DMS 273 treated with DMSO at 0.1 percent for 48 hours (cell line): Measurements from ENCODE around the gene OPCML.

Experiments
- DNase-seq: peaks from one replicate; lab custom pipeline; 2025; lab: John Stamatoyannopoulos, UW

OPCML gene

DNA sequence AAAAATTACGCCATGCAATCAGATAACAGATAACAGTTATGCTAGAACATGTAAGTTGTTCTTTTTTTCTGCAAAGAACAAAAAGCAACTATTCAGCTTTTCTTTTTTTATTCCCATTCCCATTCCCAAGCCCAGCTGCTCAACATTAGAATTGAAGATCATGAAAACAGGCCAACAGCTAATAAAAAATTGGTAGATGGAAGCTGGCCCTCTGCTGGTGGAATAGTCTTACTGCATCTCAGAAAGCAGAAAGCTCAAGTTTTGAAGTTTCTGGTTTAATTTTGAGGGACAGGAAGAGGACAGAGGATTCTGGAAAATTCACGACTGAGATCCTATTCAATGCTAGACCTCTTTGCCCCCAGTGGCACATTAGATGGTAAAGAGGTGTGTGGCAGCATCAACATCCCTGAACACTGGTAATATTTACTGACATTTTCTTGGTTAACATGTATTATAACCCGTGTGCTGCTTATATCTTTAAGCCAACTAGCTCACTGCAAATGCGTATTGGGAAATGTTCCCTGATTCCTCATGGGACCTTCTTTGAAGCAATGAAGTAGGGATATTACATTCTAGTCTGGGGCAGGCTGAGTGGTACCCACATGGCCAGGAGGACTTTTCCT lies 591.2 kb downstream of the OPCML start:
- DNase-seq: no peak

DNA sequence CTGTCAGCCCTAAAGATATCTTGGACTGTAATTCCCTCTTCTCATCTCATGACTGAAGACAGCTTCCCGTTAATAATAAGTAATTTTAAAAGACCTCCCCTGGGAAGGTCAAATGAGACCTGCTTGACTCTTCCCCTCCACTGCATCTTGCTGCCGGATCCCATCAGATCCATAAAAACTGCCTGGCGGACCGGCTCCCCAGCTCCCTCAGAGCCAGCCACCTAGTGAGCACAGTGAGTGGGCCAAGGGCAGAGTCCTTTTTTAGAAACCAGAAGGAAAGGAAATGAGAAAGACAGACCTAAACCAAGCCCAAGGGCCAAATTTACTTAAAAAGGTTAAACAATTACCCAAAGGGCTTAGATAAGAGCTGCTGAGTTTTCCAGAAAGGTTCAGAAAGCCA lies 595.3 kb downstream of the OPCML start:
- no peak for DNase-seq

DNA sequence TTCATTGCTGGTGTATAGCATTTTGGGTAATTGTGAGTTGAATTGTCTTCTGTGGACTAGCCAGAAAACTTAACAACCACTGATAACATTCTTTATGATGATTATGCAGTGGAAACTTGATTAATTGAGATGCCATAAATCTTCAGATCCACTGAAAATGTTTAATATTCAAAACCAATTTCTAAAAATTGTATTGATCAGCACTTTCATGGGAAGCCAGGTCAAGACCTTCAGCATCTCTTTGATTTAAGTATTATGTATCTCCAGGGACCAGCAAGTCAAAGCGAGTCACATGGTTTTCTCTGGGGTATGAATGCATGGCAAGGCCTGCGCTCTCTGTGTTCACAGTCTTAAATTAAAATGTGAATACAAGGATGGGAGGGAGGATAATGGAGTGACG lies 596.9 kb downstream of the OPCML start:
- DNase-seq: no peak

DNA sequence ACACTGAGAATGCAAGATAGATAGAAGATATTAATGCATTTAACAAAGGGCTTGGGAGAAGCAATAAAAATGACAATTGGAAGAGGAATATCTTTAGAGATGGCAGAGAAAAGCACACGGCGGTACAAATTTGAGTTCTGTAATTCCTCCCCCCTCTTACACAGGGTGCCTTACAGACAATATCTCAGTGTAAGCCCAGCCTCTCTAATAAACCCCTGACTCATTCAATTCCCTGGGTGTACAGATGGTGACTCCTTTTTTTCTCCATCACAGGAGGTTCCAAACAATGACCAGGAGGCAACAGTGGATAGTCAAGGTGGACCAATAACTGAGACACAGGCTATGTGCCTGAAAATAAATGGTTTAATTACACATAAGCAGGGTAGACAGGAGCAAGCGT lies 598.6 kb downstream of the OPCML start:
- no peak for DNase-seq

DNA sequence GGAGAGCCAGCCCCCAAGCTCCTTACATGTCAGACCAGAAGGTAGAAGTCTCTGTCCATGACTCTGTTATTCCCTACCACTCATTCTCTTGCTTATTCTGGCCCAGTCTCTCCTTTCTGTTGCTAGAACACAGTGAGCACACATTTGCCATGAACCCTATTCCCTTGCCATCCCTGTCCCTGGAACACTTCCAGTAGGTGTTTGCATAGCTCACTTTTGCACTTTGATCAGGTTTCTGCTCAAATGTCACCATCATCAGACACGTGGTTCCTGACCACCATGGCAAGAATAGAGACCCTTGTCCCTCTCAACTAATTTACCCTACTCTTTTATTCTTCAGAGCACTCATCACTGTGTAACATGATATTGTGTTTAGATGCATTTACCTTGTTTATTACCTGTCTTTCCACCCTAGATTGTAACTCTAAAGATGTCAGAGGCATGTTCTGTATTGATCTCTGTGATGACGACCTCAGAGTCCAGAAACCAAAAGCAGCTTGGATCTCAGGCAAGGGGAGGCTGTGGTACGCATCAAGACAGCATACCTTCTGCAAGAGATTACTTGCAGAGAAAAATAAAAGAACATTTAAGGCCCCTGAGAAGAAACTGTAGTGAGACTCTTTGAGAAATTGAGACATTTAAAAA lies 606.4 kb downstream of the OPCML start:
- DNase-seq: no peak

DNA sequence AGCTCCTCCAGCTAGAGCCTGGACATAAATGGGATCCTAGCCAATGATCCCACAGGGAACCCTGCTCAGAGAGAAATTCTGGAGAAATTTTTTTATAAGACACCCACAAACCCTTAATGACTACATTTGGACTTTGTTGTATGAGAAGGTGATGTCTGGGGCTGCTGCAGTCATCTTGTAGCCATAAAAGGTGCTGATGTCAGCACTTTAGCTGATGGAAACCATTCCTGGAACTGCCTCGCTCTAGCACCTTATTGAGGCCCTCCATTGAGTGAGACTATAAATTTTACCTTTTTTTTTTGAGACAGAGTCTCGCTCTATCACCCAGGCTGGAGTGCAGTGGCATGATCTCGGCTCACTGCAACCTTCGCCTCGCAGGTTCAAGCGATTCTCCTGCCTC lies 610.7 kb downstream of the OPCML start:
- no peak for DNase-seq

DNA sequence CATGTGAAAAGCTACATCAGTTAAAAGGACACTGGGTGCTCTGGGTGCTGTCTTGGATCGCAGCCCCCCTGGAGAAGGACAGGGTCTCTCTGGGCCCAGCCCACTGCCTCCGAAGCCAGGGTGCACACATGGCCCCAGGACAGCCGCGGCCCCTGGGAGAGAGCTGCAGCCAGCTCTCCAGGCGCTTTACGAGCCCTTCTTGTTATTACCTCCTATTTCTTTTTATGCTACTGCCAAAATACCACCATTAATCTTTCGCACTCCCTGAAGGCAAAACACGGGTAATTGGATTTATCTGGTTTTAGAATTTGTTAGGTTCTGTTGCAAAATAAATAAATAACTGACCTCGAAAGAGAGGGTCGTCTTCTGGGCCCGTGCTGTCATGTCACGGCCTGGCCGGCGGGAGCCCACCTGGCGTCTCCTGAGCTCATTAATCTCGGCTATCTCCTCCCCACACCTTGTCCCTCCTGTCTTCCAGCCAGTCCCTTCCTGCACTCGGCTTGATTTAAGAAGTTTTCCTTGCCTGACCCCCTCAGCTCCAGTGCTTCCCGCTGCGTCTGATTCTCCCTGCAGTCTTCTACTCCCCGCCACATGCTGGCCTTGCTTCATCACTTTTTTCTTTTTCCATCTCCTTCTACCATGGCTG lies 611.7 kb downstream of the OPCML start:
- DNase-seq: no peak

DNA sequence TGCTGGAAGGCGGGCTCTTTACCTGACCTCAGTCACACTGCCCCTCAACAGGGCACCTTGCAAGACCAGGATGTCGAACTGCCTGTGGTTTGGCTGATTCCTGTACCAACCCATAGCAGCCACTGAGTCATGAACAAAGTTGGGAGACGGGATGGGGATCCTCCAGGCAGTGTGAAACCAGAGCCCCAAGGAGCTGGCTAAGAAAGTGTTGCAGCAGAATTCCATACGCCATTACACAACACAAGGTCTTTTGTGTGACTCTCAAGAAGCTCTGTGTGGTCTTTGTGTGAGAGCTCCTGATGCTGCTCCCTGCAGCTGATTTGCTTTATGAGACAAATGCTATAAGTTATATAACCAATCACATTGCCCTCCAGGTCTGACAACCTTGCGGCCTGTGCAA lies 617.7 kb downstream of the OPCML start:
- DNase-seq: no peak

DNA sequence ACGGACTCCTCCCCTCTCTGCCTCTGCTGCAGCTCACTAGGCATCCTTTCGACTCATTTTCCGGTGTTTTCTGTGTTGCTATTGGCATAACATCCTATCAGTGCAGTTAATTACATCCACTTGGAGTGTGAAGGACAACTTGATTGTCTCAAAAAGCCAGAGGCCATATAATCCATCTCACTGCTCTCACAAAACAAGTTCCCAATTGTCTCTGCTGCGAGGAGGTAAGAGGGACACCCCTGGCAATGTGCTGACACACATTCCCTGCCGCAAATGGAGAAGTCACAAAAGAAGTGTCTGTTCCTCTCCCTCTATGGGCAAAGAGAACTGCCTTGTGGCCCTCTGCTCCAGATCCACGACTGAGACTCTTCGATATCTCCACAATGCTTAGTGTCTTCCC lies 618.4 kb downstream of the OPCML start:
- no peak for DNase-seq

DNA sequence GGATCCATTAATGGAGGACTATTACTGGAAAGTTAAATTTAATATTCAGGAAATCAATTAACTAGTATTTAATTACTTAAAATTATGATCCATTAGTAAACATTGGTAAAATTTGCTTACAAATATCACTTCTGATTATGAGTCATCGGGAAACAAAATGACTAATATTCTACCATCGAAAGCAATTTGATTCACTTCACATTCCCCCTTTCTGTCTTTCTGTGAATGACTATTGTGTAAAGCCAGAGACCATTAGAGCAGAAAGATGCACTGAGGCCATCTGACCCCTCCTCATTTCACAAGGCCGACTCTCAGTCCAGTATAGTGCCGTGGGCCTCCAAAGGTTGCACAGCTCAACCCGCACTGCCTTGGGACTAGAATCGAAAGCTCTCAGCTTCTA lies 619.0 kb downstream of the OPCML start:
- no peak for DNase-seq

DNA sequence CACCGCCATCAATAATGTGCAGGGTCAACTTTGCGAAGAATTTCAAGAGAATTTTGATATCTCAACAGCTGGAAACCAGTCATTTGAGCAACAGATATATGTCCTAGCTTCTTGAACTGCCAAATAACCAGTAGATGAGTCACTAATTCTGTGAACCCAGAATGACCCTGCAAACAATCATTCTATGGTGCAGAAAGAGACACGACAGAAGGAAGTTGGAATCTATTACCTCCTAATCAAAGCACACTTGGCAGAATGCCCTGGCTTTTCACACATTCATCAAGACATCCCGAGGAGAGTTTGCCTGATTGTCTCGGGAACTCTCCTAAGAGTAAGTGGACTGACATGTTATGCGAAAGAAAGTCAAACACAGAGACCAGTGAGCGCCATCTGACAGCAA lies 621.1 kb downstream of the OPCML start:
- no peak for DNase-seq

DNA sequence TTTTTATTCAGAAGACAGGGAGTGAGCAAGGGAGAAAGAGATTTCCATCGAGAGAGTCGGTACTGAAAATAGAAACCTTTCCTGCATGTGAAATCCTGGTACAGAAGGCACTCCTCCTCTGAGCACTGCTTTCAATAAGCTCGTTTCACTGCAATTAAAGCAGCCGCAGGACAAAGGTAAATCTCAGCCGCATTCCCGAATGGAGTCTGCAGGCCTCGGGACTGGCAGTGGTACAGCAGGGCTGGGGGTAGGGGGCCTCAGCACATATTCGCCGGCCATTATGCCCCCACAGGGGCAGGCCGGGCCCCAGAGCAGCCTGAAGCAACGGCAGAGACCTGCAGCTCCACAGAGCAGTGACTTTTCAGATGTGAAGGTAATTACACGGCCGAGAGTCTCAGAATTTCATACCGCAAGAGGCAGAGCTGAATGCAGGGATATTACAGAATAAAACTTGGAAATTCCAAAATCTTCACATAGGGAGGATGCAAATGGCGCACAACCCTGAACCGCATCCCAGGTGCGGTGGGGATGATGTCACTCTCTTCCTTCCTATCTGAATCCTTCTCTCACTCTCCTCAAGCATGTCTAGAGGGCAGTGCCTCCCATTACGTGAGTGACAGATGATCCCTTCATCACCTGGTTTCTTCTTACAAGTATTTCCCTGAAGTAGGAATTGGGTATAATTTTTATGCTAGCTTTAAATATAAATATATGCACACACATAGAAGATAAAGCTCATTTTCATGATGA lies 622.1 kb downstream of the OPCML start:
- no peak for DNase-seq

DNA sequence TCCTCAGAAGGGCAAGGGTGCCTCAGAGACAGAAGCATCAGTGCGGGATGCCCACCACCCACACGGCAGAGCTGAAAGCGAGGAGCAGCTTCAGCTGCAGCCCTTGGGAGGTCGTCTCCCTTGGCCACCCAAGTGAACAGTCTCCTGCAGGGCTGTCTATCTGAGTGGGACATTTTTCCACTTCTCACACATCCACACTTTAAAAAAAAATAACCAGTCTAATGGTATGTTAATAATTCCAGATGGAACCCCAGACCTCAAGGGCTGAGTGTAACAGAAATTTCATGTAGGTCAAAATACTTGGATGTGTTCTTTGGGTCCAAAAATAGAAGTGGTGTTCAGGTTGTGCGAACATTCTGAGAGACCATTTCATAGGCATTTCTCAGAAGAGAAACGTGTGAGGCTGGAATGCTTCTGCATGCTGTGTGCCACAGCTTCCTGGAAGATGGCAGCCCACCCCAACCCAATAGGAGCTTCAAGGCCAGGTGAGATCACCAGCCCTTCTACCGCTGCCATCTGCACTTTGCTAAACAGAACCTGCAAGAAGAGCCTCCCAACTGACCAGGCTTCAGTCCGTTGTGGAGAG lies 623.2 kb downstream of the OPCML start:
- DNase-seq: no peak

DNA sequence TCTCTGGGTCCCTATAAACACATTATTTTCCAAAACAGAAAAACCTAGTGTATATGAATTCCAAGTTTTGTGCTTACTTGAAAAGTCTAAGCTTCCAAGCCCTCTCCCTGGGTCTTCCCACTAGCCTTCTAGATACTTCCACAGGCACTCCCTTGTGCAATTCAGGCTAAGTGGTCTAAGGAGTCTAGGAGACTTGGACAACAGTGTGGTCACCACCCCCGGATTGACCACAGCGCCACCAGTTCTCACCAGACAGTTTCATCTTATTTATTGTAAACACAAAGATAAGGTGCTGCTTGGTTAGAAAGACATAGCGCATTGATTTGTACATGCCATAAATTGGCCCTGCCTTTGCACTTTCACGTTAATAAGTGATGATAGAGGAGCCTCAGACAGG lies 623.9 kb downstream of the OPCML start:
- no peak for DNase-seq

DNA sequence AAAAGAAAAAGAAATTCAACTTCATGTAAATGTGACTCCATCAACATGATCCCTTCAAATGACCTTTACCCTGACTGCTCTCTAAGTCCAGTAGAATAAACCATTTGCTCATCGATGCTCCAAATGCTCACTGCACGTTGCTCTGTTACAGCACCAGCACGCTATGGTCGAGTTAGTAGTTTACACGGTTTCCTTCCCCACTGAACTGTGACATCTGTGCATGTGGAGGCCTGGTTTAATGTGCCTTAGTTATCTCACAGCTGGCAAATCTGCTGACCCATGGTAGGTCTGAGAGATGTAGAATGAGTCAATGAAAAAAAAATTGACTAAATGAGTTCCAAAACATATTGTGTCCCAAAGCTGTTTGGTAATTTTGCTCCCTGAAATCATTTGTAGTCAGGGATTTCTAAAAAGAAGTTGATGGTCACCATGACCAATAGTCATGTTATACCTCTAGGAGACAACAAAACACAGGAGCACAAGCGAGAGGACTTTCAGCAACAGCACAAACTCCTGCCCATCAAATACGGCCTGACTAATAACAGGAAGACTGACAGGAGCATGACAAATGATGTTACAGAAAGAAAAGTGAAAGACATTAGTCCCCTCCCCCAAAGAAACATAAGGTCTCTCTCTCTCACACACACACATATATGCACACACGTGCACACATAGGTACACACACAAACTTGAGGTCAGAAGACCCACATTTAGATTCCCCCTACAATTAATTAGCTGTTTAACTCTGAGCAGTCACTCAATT lies 624.5 kb downstream of the OPCML start:
- DNase-seq: no peak

DNA sequence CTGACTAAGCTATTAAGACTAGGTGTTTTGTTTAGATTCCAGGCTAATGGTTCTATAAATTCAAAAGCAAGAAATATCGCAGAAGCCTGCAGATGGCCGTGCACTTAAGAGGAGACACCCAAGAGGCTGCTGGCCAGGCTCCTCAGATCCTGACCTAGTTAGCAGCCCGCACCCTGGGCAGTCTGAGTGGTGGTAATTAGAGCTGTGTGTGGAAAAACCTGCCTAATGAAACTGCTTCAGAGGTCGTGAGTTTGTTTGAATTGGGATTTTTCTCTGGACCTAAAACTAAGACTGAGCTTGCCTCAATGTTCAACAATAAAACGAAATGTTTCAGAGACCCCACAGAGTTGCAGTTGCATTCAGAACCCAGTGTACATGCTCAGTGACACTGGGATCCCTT lies 627.7 kb downstream of the OPCML start:
- no peak for DNase-seq

DNA sequence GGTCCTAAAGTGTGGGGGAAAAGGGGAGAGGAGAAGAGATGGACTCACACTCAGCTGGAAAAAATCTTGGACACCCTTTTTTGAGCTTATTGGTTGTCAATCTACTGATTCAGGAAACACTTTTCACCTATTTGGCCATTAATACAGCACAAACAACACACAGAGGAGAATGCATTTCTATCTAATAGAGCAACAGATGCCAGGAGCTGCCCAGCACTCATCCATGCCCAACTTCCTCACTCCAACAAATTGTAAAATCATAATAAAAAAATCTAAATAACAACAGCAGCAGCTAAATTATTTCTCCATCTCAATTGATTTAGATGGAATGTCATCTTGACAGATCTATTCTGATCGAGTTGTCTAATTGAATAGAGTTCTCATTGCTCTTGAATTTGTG lies 628.2 kb downstream of the OPCML start:
- no peak for DNase-seq

DNA sequence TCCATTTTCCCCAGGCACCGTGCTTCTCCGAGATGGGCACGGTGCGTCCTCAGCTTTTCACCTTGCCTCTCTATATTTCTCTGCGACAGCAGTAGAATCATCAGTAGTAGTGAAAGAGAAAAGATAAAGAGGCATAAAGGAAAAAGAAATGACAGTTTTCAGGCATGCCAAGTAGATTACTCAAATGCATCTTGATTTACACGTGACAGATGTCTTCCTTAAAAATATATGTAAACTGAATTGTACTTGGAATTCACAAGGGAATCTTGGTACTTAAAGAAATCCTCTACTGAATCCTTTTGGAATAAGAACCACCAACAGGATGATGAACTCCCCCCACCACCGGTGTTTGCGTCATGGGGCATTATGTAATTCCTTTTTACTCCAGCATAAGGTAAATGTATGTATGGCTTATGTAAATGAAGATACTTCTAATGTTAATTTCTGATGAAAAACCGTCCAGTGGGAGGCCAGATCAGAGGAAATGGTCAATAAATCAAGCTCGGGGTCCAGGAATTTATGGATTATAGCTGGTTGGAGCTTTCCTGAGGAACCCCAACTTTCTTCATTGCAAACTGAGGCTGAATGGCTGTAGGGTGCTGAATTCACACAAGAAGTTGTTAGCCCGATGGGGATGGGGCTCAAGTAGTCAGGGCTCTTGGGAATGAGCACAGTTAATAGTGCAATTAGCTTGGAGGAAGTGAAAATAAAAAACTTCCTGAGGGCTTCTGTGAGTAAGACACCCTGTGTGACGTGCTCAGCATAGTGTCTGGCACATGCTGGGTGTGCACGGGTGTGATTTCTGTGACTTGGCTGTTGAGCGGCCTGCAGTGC lies 630.4 kb downstream of the OPCML start:
- DNase-seq: no peak

DNA sequence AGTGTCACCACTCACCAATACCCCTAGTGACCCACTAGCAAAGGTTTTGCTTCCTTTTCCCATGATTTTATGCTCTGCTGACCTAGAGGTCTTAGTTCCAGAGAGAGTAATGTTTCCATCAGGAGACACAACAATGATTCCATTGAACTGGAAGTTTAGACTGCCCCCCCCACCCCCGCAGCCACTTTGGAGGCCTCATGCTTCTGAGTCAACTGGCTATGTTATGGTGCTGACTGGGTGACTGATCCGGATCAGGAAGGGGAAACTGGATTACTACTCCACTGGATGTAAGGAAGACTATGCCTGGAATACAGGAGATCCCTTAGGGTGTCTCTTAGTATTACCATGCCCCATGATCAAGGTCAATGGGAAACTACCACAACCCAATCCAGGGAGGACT lies 633.6 kb downstream of the OPCML start:
- DNase-seq: no peak

DNA sequence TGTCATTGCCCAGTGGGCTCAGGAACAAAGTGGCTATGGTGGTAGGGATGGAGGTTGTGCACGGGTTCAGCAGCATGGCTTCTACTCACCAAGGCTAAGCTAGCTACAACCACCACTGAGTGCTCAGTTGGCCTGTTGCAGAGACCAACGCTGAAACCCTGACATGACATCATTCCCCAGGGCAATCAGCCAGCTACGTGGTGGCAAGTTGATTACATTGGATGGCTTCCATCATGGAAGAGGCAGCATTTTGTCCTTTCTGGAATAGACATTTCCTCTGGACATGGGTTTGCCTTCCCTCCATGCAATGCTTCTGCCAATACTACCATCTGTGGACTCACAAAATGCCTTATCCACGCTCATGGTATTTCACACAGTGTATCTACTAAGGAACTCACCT lies 634.3 kb downstream of the OPCML start:
- DNase-seq: no peak

DNA sequence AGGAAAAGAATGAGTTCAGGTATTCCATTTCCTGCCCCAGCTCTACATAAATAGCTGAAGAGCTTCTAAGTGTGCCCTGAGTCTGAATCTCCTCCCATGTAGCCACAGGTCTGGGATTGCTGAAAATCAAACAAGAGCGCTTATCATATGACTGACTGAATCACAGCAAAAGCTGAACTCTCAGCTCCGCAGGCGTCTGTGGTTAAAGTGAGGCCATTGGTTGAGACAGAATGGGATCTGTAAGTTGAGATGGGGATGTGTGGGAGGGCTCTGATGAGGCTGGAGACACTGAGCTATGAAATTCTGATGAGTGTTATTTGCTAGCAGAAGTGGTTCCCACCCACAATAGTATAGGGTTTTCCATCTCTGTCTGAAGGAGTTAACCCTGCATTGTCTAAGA lies 637.0 kb downstream of the OPCML start:
- no peak for DNase-seq
